Activated naive CD4-positive, alpha-beta T cell treated with anti-CD3 and anti-CD28 coated beads for 36 hours (primary cell): Measurements from ENCODE around the gene CNTNAP4. TPM values are rescaled to one million over a fixed set of nuclear protein-coding genes. Genes with fewer than 3 reads are reported as not detected.

Experiments
- CTCF ChIA-PET: fragments of 350-600 bp; sonication (Branson Sonifier 250); formaldehyde crosslinking; loops from one replicate; lab custom pipeline; 2021; ENCODE audit warnings: antibody characterized with exemption; lab: Charles Lee
- DNase-seq: peaks from one replicate; pipeline ENCODE4 v3.0.0-alpha.2; 2020
- H3K27ac Mint-ChIP-seq: one replicate; pipeline ENCODE4 v1.8.0; 2021; ENCODE audit warnings: mild to moderate bottlenecking, mixed read lengths
- H3K27me3 Mint-ChIP-seq: one replicate; pipeline ENCODE4 v1.8.0; 2021; ENCODE audit warnings: low read depth, mixed read lengths
- H3K36me3 Mint-ChIP-seq: one replicate; pipeline ENCODE4 v1.8.0; 2021; ENCODE audit warnings: low read depth, mixed read lengths
- H3K4me1 Mint-ChIP-seq: one replicate; pipeline ENCODE4 v1.8.0; 2021; ENCODE audit warnings: low read depth, mixed read lengths
- H3K4me3 Mint-ChIP-seq: one replicate; pipeline ENCODE4 v1.8.0; 2021; ENCODE audit warnings: mild to moderate bottlenecking, moderate library complexity, mixed read lengths
- H3K9me3 Mint-ChIP-seq: one replicate; pipeline ENCODE4 v1.8.0; 2021; ENCODE audit warnings: mixed read lengths
- intact Hi-C: fragments of 100-400 bp; cut with micrococcal nuclease; formaldehyde crosslinking; loops from one replicate; pipeline ENCODE4 v1.15.1; 2023
- total RNA-seq, 2 experiments: library from RNA; stranded (reverse); gene quantifications; one replicate each; pipeline ENCODE4 v1.2.3, GENCODE V29; 2021

CNTNAP4 gene
- total RNA-seq, 2 experiments from 2014 or later, result not detected

GRCh38 chr16:76278086-76278485 lies 885 bp downstream of the CNTNAP4 start:
- peaks cover 3% of the 10 kb centered on the region for H3K9me3 Mint-ChIP-seq
- H3K4me3 Mint-ChIP-seq, result no peak overlapping the region
- no peaks in the 10 kb centered on the region for H3K36me3 Mint-ChIP-seq
- no peaks in the 10 kb centered on the region for H3K4me1 Mint-ChIP-seq
- CTCF ChIA-PET, result interaction anchor here (0.6 kb wide), 1 partner anchor 139 kb away, joined by 3 read pairs; no protein-coding TSS in a partner anchor
- DNase-seq, result no peak
- no peak overlapping the region for H3K27ac Mint-ChIP-seq
- intact Hi-C loops, result loop anchor here (10.0 kb wide), 1 partner anchor 897 kb away; no protein-coding TSS in a partner anchor
- no peaks in the 10 kb centered on the region for H3K27me3 Mint-ChIP-seq

GRCh38 chr16:76278980-76279379 lies 1.8 kb downstream of the CNTNAP4 start:
- Mint-ChIP-seq H3K4me3 (no peak overlapping the region), H3K27ac (no peak overlapping the region), H3K27me3 (no peaks in the 10 kb centered on the region), H3K36me3 (no peaks in the 10 kb centered on the region), H3K9me3 (peaks cover 3% of the 10 kb centered on the region), H3K4me1 (no peaks in the 10 kb centered on the region)
- DNase-seq, result no peak
- intact Hi-C loops, result loop anchor here (10.0 kb wide), 1 partner anchor 896 kb away; no protein-coding TSS in a partner anchor
- CTCF ChIA-PET, result no interaction called here

GRCh38 chr16:76280421-76281215 lies 3.4 kb downstream of the CNTNAP4 start:
- Mint-ChIP-seq H3K36me3 (no peaks in the 10 kb centered on the region), H3K27ac (no peak overlapping the region), H3K9me3 (peaks cover 3% of the 10 kb centered on the region), H3K4me3 (no peak overlapping the region), H3K27me3 (no peaks in the 10 kb centered on the region), H3K4me1 (no peaks in the 10 kb centered on the region)
- DNase-seq, result no peak
- intact Hi-C loops, result loop anchor here (10.0 kb wide), 1 partner anchor 374 kb away; no protein-coding TSS in a partner anchor
- CTCF ChIA-PET, result no interaction called here

- no peak overlapping the region for H3K4me3 Mint-ChIP-seq
- H3K4me1 Mint-ChIP-seq, result no peaks in the 10 kb centered on the region
- DNase-seq, result no peak
- intact Hi-C loops, result loop anchor here (10.0 kb wide), 1 partner anchor 367 kb away; no protein-coding TSS in a partner anchor
- H3K27ac Mint-ChIP-seq, result no peak overlapping the region
- H3K36me3 Mint-ChIP-seq, result no peaks in the 10 kb centered on the region
- CTCF ChIA-PET, result no interaction called here
- no peaks in the 10 kb centered on the region for H3K9me3 Mint-ChIP-seq
- no peaks in the 10 kb centered on the region for H3K27me3 Mint-ChIP-seq
Observed at GRCh38 chr16:76287466-76287865, 10.3 kb downstream of the CNTNAP4 start.

DNA sequence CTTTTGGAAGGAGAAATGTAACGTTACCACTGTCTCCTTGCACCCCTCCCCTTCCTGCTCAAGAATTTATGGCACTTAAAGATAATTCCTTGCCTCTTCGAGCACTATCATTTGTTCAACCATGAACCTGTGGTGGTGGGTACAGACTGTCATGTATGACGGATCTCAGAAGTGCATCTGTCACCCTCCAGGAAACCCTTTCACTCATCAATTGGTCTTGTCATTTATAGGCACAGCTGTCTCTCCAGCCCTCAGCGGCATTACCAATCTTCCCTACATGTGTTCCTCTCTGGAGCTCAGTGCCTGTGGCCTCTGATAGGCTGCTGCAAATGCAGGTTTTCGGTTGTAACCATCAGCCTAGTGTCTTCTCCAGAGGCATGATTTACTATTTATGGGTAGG lies 15.0 kb downstream of the CNTNAP4 start:
- intact Hi-C loops, result no loop called here
- Mint-ChIP-seq H3K27ac (no peak overlapping the region), H3K9me3 (no peaks in the 10 kb centered on the region), H3K4me3 (no peak overlapping the region), H3K36me3 (no peaks in the 10 kb centered on the region), H3K4me1 (no peaks in the 10 kb centered on the region), H3K27me3 (no peaks in the 10 kb centered on the region)
- CTCF ChIA-PET, result no interaction called here
- no peak for DNase-seq

GRCh38 chr16:76293980-76294379 lies 16.8 kb downstream of the CNTNAP4 start:
- H3K4me1 Mint-ChIP-seq, result no peaks in the 10 kb centered on the region
- no peak overlapping the region for H3K27ac Mint-ChIP-seq
- no peaks in the 10 kb centered on the region for H3K36me3 Mint-ChIP-seq
- no peak overlapping the region for H3K4me3 Mint-ChIP-seq
- CTCF ChIA-PET, result no interaction called here
- no peaks in the 10 kb centered on the region for H3K27me3 Mint-ChIP-seq
- intact Hi-C loops, result no loop called here
- no peaks in the 10 kb centered on the region for H3K9me3 Mint-ChIP-seq
- no peak for DNase-seq

- no peaks in the 10 kb centered on the region for H3K9me3 Mint-ChIP-seq
- no peak overlapping the region for H3K27ac Mint-ChIP-seq
- H3K4me1 Mint-ChIP-seq, result no peaks in the 10 kb centered on the region
- H3K27me3 Mint-ChIP-seq, result no peaks in the 10 kb centered on the region
- intact Hi-C loops, result no loop called here
- CTCF ChIA-PET, result no interaction called here
- H3K36me3 Mint-ChIP-seq, result no peaks in the 10 kb centered on the region
- H3K4me3 Mint-ChIP-seq, result no peak overlapping the region
- no peak for DNase-seq
Observed at GRCh38 chr16:76294396-76295214, 17.4 kb downstream of the CNTNAP4 start.

- H3K36me3 Mint-ChIP-seq, result no peaks in the 10 kb centered on the region
- no peaks in the 10 kb centered on the region for H3K27me3 Mint-ChIP-seq
- no peak overlapping the region for H3K27ac Mint-ChIP-seq
- H3K4me3 Mint-ChIP-seq, result no peak overlapping the region
- H3K4me1 Mint-ChIP-seq, result no peaks in the 10 kb centered on the region
- no peaks in the 10 kb centered on the region for H3K9me3 Mint-ChIP-seq
- intact Hi-C loops, result no loop called here
- CTCF ChIA-PET, result interaction anchor here (0.6 kb wide), 1 partner anchor 518 kb away, joined by 3 read pairs; no protein-coding TSS in a partner anchor
- DNase-seq, result no peak
Observed at GRCh38 chr16:76297941-76298340, 20.7 kb downstream of the CNTNAP4 start.

GRCh38 chr16:76303637-76304314 lies 26.6 kb downstream of the CNTNAP4 start:
- intact Hi-C loops, result no loop called here
- Mint-ChIP-seq H3K9me3 (no peaks in the 10 kb centered on the region), H3K36me3 (no peaks in the 10 kb centered on the region), H3K4me1 (no peaks in the 10 kb centered on the region), H3K27me3 (no peaks in the 10 kb centered on the region), H3K27ac (no peak overlapping the region), H3K4me3 (no peak overlapping the region)
- CTCF ChIA-PET, result no interaction called here
- DNase-seq, result no peak

DNA sequence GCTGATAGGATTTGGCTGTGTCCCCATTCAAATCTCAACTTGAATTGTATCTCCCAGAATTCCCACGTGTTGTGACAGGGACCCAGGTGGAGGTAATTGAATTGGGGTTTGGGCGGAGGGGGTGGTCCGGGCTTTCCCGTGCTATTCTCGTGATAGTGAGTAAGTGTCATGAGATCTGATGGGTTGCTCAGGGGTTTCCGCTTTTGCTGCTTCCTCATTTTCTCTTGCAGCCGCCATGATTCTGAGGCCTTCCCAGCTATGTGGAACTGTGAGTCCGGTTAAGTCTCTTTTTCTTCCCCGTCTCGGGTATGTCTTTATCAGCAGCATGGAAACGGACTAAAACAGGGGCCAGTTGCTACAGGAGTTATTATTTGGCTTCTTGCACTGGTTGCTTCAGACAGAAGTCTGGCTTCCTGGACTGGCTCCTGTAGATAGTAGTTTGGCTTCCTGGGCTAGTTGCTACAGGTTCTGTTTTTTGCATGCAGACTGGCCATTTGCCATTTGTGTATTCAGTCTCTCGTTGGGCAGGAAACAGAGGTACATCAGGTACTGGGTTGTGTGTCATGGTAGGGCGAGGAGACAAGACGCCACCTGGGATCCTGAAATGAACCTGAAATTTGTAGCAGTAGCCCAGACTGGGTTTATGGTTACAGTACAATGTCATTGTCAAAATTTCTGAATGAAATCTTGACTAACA lies 32.6 kb downstream of the CNTNAP4 start:
- DNase-seq, result no peak
- no peak overlapping the region for H3K4me3 Mint-ChIP-seq
- H3K36me3 Mint-ChIP-seq, result no peaks in the 10 kb centered on the region
- intact Hi-C loops, result no loop called here
- peaks cover 3% of the 10 kb centered on the region for H3K9me3 Mint-ChIP-seq
- CTCF ChIA-PET, result no interaction called here
- no peaks in the 10 kb centered on the region for H3K4me1 Mint-ChIP-seq
- no peaks in the 10 kb centered on the region for H3K27me3 Mint-ChIP-seq
- no peak overlapping the region for H3K27ac Mint-ChIP-seq

DNA sequence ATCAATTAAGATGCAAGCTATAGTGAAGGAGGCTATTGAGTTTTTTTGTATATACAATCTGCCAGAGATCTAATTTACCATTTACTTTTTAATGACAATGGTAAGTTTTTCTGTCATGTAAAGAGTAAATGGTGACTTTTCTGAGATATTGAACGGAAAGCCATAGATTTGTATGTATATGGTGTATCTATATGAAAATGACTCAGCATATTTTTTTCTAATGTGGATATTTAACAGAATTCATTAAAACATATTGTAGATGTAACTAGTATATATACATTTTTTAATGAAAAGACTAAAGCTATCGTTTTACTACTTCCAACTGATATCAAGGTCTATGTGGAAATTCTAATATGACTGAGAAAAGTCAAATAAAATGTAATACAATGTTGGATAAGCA lies 34.1 kb downstream of the CNTNAP4 start:
- Mint-ChIP-seq H3K36me3 (no peaks in the 10 kb centered on the region), H3K9me3 (peaks cover 3% of the 10 kb centered on the region), H3K4me1 (no peaks in the 10 kb centered on the region), H3K4me3 (no peak overlapping the region), H3K27me3 (no peaks in the 10 kb centered on the region), H3K27ac (no peak overlapping the region)
- intact Hi-C loops, result no loop called here
- CTCF ChIA-PET, result no interaction called here
- DNase-seq, result no peak

- Mint-ChIP-seq H3K27ac (no peak overlapping the region), H3K4me1 (no peaks in the 10 kb centered on the region), H3K4me3 (no peak overlapping the region), H3K9me3 (peaks cover 2% of the 10 kb centered on the region), H3K36me3 (no peaks in the 10 kb centered on the region), H3K27me3 (no peaks in the 10 kb centered on the region)
- CTCF ChIA-PET, result no interaction called here
- no peak for DNase-seq
- intact Hi-C loops, result no loop called here
Observed at GRCh38 chr16:76318565-76318964, 41.4 kb downstream of the CNTNAP4 start.
